HPDE6-E6E7 (cell line): ENCODE data around the gene GTF2A1L.
"Not testable (repeated sequence)": the region's sequence is repeated elsewhere in the genome, so short reads cannot be mapped to it uniquely, and the experiment has no call there.

Source experiments
- DNase-seq: peaks from one replicate; pipeline ENCODE4 v3.0.0; 2011; ENCODE audit warnings: missing footprints; ENCODE audit errors: extremely low spot score

Gene GTF2A1L

DNA sequence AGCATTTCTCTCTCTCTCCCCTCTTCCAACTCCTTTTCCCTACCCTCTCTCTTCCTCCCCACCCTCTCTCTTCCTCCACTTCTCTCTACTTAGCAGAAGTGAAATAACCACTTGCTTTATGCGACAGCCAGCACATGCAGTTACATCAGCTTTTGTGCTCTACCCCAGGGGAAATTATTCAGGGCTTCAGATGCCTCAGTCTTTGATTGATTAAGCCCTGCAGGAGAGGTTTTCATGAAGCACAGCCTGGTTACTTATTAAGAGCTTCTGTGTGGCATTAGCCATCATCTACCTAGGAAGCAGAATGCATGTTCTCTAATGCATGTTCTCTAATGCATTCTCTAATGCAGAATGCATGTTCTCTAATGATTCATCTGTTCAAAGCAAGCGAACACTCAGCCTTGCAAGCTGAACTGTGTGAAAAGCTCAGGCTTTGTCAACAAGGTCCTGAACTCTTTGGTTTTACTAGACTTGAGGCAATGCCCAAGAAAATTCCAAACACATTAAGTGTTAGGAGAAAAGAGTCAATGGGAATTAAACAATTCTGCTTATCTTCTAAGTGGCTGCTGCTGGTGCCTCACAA is 81.8 kb downstream of the GTF2A1L start:
- no peak for DNase-seq

DNA sequence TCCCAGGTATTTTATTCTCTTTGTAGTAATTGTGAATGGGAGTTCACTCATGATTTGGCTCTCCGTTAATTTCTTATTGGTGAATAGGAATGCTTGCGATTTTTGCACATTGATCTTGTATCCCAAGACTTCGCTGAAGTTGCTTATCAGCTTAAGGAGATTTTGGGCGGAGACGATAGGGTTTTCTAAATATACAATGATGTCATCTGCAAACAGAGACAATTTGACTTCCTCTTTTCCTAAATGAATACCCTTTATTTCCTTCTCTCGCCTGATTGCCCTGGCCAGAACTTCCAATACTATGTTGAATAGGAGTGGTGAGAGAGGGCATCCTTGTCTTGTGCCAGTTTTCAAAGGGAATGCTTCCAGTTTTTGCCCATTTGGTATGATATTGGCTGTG is 86.0 kb downstream of the GTF2A1L start:
- not testable (repeated sequence) for DNase-seq

DNA sequence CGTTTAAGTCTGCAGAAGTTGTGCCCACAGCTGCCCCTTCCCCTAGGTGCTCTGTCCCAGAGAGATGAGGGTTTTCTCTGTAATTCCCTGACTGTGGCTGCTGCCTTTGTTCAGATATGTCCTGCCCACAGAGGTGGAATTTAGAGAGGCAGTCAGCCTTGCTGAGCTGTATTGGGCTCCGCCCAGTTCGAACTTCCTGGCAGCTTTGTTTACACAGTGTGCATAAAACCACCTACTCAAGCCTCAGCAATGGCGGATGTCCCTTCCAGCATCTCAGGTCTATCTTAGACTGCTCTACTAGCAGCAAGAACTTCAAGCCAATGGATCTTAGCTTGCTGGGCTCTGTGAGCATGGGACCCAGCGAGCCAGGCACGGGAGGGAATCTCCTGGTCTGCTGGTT is 89.8 kb downstream of the GTF2A1L start:
- no peak for DNase-seq

DNA sequence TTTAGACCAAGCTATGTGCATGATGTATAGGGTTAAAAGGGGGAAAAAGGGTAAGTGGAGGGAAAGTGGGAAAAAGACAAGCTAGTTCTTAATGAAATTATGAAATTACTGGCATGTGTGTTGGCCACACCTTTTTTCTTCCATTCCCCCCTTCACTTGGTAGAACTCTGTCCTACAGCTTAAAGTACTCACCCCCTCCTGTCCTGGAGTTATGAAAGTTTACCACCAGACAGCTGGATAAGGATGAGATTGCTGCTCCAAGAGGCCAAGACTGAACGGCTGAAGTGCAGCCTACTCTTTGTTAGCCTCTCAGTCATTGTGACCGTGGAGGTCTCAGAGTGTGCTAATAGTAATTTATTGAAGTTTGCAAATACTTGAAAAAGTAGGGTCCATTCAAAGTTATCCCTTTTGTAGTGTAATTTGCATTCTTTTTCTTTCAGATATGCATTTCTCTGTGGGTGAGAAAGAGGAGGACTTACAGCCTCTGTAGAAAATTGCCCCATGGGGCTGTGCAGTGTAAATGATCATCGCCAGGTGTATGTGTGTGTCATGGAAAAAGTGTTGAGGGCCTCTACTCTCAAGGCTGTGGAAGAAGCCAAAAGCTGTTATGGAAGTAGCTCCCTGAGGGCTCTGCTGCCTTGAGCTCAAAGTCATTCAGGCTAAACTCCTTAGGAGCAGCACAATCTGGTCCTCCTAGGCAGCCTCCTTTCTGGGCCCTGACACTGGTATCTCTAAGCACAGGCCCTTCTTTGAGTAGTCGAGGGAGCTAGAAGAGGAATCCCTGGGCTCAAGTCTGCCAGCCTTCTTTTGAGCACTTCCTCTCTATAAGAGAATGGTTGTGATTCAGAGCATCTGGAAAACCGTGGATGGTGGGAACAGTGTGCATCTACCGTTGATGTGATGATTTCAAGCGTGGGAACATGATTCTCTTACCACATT is 91.7 kb downstream of the GTF2A1L start:
- no peak for DNase-seq

DNA sequence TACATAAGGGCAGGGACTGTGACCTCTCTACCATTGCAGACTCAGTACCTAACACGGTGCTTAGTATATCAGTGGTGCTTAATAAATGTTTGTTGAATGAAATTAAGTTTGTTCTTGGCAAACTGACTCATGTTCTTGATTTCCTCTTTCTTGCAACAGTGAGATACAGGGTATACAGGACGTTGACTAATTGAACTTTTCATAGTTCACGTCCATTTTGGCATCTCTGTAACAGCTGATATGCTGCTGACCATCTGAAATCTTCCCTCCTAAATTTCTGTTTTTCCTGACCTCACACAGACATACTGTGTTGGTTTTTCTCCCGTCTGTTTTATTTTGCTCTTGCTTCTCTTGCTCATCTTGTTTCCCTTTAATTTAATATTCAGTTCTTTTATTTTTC is 93.7 kb downstream of the GTF2A1L start:
- DNase-seq: no peak

DNA sequence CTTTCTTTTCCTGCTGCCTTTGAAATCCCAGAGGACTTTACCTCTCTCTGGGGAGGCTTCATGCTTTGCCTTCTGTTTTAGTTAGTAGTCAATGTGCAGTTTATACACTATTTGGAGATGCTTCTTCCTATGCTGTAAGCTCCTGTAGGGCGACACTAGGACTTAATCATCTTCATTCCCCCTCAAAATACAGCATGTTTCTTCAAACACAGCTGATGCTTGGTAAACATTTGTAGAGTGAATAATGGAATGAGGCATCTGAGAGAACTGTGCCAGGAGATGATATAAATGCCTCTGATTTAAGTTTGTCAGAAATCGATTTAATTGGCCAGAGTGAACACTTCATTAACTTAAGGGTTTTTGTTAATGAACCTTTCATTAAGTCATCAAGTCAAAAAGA is 94.5 kb downstream of the GTF2A1L start:
- DNase-seq: no peak

DNA sequence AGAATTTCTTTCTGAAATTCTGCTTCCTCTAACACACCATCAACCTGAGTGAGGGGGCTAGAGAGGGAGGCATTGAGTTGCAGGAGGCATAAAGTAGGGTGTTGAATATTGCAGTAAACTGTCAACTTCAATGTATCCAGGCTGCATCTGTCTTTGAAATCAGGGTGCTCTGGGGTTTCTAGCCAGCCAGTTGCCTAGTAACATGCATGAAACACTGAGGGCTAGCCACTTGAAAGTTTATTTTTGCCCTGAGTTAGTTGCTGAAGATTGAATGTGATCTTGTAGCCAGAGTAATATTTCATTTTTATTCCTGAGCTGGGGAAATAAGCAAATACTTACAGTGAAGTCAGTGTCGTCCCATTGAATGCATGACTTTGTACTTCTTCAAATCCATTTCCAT is 96.0 kb downstream of the GTF2A1L start:
- no peak for DNase-seq

DNA sequence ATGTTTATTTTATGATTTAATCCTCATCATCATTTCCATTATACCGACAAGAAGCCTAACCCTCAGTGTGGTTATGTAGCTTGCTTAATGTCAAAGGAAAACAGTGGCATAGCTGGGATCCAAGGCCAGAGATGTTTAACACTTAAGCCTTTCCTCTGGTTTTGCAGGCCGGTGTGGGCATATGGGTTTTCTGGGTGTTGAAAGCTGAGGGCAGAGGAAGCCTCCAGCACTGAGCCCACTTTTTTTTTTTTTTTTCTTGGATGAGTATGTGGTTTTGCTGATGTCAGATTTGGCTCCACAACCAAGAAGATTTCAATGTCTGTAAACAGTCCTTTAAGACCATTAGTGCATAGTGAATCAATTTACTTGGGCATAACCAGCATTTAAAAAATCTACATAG is 96.6 kb downstream of the GTF2A1L start:
- DNase-seq: no peak

DNA sequence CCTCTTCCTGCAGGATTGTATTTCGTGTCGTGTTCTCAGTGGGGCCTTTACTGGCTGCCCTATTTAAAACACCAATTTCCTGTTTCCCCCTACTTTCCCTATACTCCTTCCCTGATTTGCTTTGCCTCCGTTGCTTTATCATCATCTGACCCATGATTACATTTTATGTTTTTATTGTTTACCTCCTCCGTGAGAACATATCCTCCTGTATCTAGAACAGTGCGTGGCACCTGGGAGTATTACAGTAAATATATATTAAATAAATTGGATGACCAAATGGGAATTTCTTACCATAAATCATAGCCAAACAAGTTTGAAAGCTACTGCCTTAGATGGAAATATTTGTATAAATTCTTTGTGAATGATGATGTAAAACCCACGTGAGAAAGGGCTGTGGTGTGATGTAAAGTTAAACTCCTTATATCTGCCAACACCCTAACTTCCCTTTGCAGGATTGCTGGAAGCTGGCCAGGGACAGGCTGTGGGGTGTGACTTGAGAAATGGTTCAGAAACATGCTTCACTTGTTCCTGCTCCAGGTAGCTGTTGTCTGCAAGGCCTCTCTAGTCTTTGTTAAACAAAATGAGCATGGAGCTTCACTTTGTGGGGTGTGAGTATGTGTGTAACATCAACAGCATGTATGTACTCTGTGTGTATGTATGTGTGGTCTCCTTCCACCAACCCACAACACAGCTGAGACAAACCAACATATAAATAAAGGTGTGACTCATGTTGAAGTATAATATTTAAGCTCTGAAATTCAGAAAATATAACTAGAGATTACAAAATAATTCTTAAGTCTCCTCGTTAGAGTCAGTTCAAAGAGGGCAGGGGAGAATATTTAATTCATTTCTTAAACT is 97.6 kb downstream of the GTF2A1L start:
- DNase-seq: peak; percentile 6

DNA sequence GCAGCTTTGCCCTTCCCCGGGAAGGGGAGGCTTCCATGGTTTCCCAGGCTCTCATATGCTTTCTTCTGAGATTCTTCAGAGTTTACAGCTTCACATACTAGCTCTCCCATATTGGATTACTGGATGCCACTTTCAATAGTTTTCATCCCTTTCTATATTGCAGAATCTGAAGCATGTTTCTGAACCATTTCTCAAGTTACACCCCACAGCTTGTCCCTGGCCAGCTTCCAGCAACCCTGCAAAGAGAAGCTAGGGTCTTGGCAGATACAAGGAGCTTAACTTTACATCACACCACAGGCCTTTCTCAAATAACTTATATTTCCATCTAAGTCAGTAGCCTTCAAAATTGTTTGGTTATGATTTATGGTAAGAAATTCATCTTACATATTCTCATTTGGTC is 98.3 kb downstream of the GTF2A1L start:
- no peak for DNase-seq

DNA sequence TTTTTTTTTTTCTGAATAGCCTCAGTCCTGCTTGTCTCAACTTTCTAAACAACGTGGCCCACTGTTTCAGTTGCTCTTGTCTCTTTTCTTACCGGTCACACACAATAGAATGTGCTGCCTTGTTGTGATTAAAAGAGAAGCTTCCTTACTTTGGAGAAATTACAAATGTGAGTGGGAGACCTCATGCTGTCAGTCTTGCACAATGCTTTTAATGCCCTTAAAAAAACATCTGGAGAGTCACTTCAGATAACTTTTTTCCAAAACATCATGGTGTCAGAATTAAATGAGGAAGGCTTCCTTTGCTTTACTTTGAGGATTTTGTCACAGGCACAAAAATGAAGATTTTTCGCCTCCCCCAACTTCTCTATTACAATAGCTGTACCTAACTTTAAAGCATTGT is 100.2 kb downstream of the GTF2A1L start:
- DNase-seq: no peak

DNA sequence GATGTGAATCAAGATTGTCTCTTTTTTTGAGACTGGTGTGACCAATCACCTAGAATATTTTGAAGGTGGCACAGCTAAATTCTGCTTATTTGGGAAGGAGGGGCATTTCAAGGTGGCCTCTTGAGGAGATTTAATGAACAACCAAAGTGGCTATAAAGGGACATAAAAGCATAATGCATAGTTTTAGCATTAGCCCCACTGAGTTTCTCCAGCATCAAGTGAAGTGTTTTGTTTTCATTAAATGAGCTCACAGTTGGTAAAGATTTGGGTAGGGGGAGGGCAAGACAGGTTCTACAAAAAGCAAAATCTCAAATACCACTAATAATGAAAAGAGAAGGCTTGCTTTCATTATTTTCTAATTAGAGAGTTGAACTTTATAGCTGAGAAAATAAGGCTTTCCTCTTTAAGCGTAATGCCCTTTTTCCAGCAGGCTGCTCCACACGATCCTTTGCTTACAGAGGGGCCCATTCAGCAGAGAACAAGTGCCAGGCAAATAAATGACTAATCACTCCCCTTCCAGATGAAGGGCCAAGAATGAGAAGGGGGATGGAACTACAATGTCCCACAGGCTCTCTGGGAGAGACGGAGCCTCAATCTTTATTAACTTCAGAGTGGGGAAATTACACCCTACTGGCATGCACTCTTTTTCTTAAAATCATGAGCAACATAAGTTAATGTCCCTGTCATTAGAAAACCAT is 102.0 kb downstream of the GTF2A1L start:
- DNase-seq: no peak

DNA sequence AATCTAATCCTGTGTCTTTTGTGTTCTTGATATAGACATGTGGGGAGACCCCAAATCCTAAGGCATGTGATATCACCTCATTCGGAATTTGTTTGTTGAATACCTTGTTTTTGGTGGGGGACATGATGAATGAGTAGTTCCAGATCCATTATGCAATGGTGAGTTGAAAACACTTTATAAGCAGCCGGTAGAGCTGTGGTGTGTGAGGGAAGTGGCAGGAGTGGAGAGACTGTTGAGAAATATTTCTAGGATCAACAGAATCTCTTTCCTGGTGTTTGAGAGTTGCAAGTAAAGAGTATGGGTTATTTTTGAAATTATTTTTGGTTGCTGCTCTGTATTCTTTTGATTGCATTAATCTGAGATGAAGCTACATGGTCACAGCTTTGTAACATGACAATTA is 103.5 kb downstream of the GTF2A1L start:
- no peak for DNase-seq

DNA sequence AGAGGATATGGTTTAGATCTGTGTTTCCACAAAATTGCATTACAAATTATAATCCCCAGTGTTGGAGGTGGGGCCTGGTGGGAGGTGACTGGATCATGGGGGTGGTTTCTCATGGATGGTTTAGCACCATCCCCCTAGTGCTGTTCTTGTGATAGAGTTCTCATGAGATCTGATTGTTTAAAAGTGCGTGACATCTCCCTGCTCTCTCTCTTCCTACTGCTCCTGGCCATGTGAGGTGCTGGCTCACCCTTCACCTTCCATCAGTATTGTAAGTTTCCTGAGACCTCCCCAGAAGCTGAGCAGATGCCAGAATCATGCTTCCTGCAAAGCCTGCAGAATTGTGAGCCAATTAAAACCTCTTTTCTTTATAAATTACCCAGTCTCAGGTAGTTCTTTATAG is 104.7 kb downstream of the GTF2A1L start:
- DNase-seq: no peak

DNA sequence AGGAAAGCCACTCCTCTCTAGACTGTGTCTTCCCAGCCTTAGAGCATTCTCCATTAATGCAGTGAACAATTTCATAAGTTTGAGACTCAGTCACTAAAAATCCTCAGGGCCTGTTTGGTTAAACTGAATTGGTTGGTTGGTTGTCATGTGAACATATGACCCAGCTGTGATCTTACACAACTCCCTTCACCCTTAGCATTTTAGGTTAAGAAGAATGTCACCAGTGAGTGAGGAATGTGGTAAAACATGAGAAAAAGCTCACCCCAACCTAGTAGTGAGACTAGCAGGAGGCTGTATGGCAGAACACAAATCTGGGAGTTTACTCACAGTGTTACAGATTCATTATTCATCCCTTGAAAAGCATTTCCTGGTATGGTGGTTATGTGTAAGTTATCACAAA is 105.5 kb downstream of the GTF2A1L start:
- peak; percentile 61 for DNase-seq

DNA sequence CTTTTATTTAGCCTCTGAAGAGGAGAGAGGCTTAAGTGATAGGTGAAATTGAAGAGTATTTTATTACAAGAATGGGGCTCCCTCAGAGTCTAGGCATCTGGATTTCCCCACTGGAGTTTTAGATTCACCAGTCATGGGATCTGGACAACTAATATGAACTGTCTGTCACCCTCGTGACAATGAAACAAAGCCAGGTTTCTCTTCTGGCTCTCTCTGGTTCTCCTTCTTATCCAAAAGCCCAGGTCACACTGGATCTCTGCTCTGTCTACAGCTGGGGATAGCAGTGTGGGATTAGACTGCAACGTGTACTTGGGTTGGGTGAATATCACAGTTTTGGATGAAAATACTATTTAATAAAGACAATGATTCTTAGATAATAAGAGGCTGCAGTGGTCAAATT is 106.6 kb downstream of the GTF2A1L start:
- no peak for DNase-seq

DNA sequence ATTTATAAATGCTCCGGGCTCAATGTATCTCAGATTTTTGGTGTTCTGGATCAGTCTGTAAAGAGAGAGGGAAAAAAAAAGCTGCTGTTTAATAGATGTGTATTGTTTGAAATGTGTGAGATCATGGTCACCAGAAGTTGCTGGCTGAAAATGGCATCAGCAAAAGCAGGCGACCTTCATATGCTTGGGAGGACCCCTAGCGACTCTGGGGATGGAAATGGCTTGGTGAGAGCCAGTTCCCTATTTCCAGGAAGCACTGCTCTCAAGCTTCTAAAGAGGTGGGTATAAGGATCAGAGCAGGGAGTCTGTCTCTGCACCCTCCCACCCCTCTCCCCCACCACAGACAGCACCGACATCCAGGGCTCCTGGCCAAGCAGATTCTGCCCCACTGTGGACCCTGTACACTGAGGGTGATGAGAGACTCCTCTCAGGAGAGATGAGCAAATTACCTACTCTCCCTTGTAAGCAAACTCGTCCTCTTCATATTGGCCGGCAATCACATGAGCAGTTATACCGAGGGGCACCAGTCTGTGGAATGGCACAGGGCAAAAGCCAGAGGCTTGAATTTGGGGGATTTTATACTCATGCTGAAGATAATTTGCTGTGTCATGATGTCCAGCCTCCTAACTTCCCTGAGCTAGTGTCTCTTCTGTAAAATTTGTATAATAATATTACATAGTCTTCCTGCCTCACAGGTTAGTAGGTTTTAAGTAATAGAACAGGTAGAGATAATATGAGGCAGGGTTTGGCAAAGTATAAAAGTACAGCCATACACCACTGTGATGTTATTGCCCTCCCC is 108.2 kb downstream of the GTF2A1L start:
- DNase-seq: no peak

DNA sequence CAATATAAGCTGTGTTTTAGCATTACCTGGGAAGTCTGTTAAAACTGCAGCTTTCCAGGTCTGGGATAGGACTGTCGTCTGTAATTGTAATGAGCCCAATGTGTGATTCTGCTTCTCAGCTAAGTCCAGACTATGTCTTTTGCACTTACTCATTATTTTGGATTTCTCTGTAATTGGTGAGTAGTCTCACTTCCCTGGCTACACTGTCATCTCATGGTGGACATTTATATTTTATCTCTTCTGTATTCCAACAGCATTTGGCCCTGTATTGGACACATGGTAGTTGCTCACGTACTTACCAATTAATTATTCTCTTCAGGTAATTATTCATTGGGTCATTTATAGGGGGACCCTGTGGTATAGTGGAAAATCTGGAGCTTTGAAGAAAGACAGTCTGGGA is 109.9 kb downstream of the GTF2A1L start:
- DNase-seq: no peak

DNA sequence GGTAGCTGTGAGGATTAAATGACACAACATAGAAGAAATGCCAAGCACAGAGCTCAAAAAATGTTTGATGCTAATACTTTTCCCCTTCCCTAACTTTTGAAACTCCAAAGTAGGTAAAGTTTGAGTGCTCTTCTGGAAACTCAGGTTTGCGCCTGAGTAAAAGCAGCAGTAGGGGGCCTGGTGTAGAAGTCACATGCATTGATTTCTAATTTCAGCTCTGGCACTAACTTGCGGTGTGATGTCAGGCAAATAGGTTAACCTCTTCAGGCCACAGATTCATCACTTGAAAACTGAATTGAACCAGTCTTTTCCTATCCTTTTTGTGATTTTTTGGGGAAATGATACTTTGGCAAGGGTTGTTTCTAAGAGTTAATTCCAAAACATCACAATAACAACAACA is 110.6 kb downstream of the GTF2A1L start:
- no peak for DNase-seq

DNA sequence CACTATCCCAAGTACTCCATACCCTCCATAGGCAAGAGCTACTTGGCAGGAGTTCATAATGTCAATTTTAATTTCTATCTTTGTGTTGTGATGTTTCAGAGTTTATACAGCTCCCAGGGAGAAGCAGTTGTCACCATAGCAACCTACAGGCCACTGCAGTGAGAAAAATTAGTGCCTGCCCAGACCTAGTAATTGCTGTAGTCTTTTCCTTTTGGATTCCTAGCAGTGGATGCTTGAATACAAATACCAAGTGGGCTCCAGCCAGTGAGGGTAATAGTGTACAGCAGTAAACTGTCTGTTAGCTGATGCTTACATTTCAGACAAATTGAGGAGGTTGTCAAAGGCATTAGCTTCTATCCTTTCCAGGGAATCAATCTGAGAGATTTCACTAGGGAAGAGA is 111.2 kb downstream of the GTF2A1L start:
- DNase-seq: no peak
